NCI-H2107 (cell line): ENCODE data around the gene WDR54.

Experiments
- DNase-seq: peaks from one replicate; lab custom pipeline; 2025; lab: John Stamatoyannopoulos, UW

The WDR54 gene

GRCh38 chr2:74421221-74421870 is at the start of gene WDR54, which contains the start of gene C2orf81:
Gene WDR54 (plus strand): TSS chr2:74421730. CDS start chr2:74422154, 424 bp downstream.
Gene C2orf81 (minus strand): TSS chr2:74421619. CDS start chr2:74421560, 59 bp downstream.
- DNase-seq: peak; percentile 86

- no peak for DNase-seq
Measured at GRCh38 chr2:74372674-74373073, 48.9 kb upstream of the WDR54 start.

- DNase-seq: peak; percentile 85
Measured at GRCh38 chr2:74373221-74373676, 48.3 kb upstream of the WDR54 start.

GRCh38 chr2:74373985-74374384 is 47.5 kb upstream of the WDR54 start:
- DNase-seq: no peak

- DNase-seq: peak; percentile 85
Measured at GRCh38 chr2:74374509-74375205, 46.9 kb upstream of the WDR54 start.

- DNase-seq: no peak
Measured at GRCh38 chr2:74375838-74376237, 45.7 kb upstream of the WDR54 start.

GRCh38 chr2:74378007-74378406 is 43.5 kb upstream of the WDR54 start:
- no peak for DNase-seq

- DNase-seq: peak; percentile 2
Measured at GRCh38 chr2:74379851-74380789, 41.4 kb upstream of the WDR54 start, which contains the start of gene DCTN1. Gene DCTN1 (minus strand): TSS chr2:74380311. CDS start chr2:74380037, 274 bp downstream.

GRCh38 chr2:74381751-74382150 is 39.8 kb upstream of the WDR54 start:
- DNase-seq: no peak

- no peak for DNase-seq
Measured at GRCh38 chr2:74383254-74383653, 38.3 kb upstream of the WDR54 start.

- DNase-seq: no peak
Measured at GRCh38 chr2:74384051-74384450, 37.5 kb upstream of the WDR54 start.

- no peak for DNase-seq
Measured at GRCh38 chr2:74385396-74385795, 36.1 kb upstream of the WDR54 start.

- no peak for DNase-seq
Measured at GRCh38 chr2:74387346-74387745, 34.2 kb upstream of the WDR54 start.

GRCh38 chr2:74390606-74391005 is 30.9 kb upstream of the WDR54 start:
- no peak for DNase-seq

- DNase-seq: no peak
Measured at GRCh38 chr2:74391209-74391579, 30.3 kb upstream of the WDR54 start.

- DNase-seq: peak; percentile 80
Measured at GRCh38 chr2:74391580-74392448, 29.7 kb upstream of the WDR54 start.

GRCh38 chr2:74392449-74392743 is 29.1 kb upstream of the WDR54 start:
- DNase-seq: no peak

- DNase-seq: no peak
Measured at GRCh38 chr2:74393525-74393924, 28.0 kb upstream of the WDR54 start.

- DNase-seq: no peak
Measured at GRCh38 chr2:74396149-74396548, 25.4 kb upstream of the WDR54 start.

- DNase-seq: no peak
Measured at GRCh38 chr2:74399785-74400184, 21.7 kb upstream of the WDR54 start.

GRCh38 chr2:74401891-74402290 is 19.6 kb upstream of the WDR54 start:
- DNase-seq: no peak

GRCh38 chr2:74406035-74406434 is 15.5 kb upstream of the WDR54 start:
- DNase-seq: no peak
